Right lobe of liver (tissue), 6 donors: ENCODE measurements around the gene CAPN2. TPM values are rescaled to one million over a fixed set of nuclear protein-coding genes. Genes with fewer than 3 reads are reported as not detected.

ENCODE experiments used
- ATAC-seq, 4 donors: fragments of 200-7000 bp; cut with Tn5 transposase; one replicate each; pipeline ENCODE4 v1.9.1; 2020; ENCODE audit warnings: mild to moderate bottlenecking in 4 of 4, moderate library complexity in 4 of 4
- DNase-seq, 3 donors: peaks; one replicate each; pipeline ENCODE4 v3.0.0-alpha.2; 2020
- H3K27ac ChIP-seq, 3 donors: fragments of 200-600 bp; one replicate each; pipeline ENCODE4 v1.8.0; 2022
- H3K27me3 ChIP-seq, 2 donors: fragments of 200-600 bp; one replicate each; pipeline ENCODE4 v1.8.0; 2022
- H3K36me3 ChIP-seq, 4 donors: fragments of 200-600 bp; sonication (generic) in 1 of 4; one replicate each; pipeline versions ENCODE4 v1.5.1 to v1.8.0; 2017 to 2022; ENCODE audit warnings: control low read depth in 1 of 4
- H3K4me1 ChIP-seq, 4 donors: fragments of 200-600 bp; sonication (generic) in 1 of 4; one replicate each; pipeline versions ENCODE4 v1.5.1 to v1.8.0; 2017 to 2022; ENCODE audit warnings: control low read depth in 1 of 4
- H3K4me3 ChIP-seq, 3 donors: fragments of 200-600 bp; one replicate each; pipeline ENCODE4 v1.8.0; 2022
- H3K9me3 ChIP-seq, 4 donors: fragments of 200-600 bp; sonication (generic) in 1 of 4; one replicate each; pipeline versions ENCODE4 v1.5.1 to v1.8.0; 2017 to 2022; ENCODE audit warnings: control low read depth in 1 of 4
- CTCF ChIP-seq, 4 donors: fragments of 200-600 bp in 3 of 4; fragments of 450-650 bp in 1 of 4; IDR thresholded peaks; one replicate each; pipeline versions ENCODE4 v1.5.1 to v1.8.0; 2016 to 2022; ENCODE audit warnings: antibody characterized with exemption in 4 of 4, mild to moderate bottlenecking in 2 of 4
- POLR2A ChIP-seq: fragments of 450-650 bp; IDR thresholded peaks from one replicate; pipeline ENCODE4 v1.6.1; 2017; ENCODE audit warnings: antibody characterized with exemption, mild to moderate bottlenecking
- WGBS: methylation state at CpG from one replicate; pipeline ENCODE4 v1.1.6; 2018; ENCODE audit warnings: low coverage, low lambda C conversion rate; ENCODE audit not compliant: insufficient coverage; ENCODE audit errors: missing lambda C conversion rate; 5-methylcytosine and 5-hydroxymethylcytosine counted together
- intact Hi-C, 2 donors: fragments of 100-400 bp; cut with DNase I; formaldehyde crosslinking; loops; one replicate each; pipeline versions ENCODE4 v1.11.2 to v1.14.1; 2022
- total RNA-seq, 6 experiments: library from RNA; depleted of rRNA in 2 of 6; stranded (reverse); fragments of >200 nt in 2 of 6; fragmentation: NEBNext Ultra II Directional in 3 of 6; extraction: Animal tissue kit (Norgen Biotek cat#: 25700) in 3 of 6; gene quantifications; one replicate each; pipeline versions ENCODE4 v1.1.0 to v1.2.4, GENCODE V29; 2016 to 2023
- donor health status: DM: no; HTN: yes; CAD: no.
- donor health status: DM: no; HTN: no; CAD: no.
- donor health status: DM: no; HTN: no; CAD: no.
- donor health status: DM: no; HTN: yes; CAD: no.
- donor health status: DM: no; HTN: yes; CAD: no.

CAPN2 gene
- total RNA-seq, 6 experiments from 2014 or later = 17.5 to 53.1 (median 33.1) TPM

GRCh38 chr1:223717695-223718363, 5.5 kb downstream of the CAPN2 start:
- WGBS = 87% methylated on average over 3 of the region's 6 CpGs
- intact Hi-C loops = no loop called here
- H3K27ac ChIP-seq = no peak overlapping the region

GRCh38 chr1:223718850-223719249, 6.5 kb downstream of the CAPN2 start:
- 66% methylated on average over 4 of the region's 5 CpGs for WGBS
- no peak overlapping the region for H3K4me3 ChIP-seq
- no peaks in the 10 kb centered on the region for H3K27me3 ChIP-seq
- H3K9me3 ChIP-seq = no peaks in the 10 kb centered on the region
- DNase-seq (no peak), ATAC-seq (no peak)
- peaks cover 0 to 23% (median 9%) of the 10 kb centered on the region in 4 donors for H3K4me1 ChIP-seq
- H3K27ac ChIP-seq = no peak overlapping the region
- H3K36me3 ChIP-seq = peaks cover 0 to 2% (median 0%) of the 10 kb centered on the region in 4 donors
- TF ChIP-seq CTCF (IDR thresholded peaks at IDR 0.05) (no peak), POLR2A (no peak)
- intact Hi-C loops = no loop called here

More at GRCh38 chr1:223717695-223718363, 5.5 kb downstream of the CAPN2 start:
- no peak for DNase-seq
- TF ChIP-seq POLR2A (no peak), CTCF (IDR thresholded peaks at IDR 0.05) (no peak)
- Histone ChIP-seq H3K4me3 (no peak overlapping the region), H3K36me3 (peaks cover 0 to 2% (median 0%) of the 10 kb centered on the region in 4 donors), H3K27me3 (no peaks in the 10 kb centered on the region), H3K4me1 (peaks cover 0 to 28% (median 9%) of the 10 kb centered on the region in 4 donors), H3K9me3 (no peaks in the 10 kb centered on the region)
- no peak for ATAC-seq

GRCh38 chr1:223720971-223721591, 8.7 kb downstream of the CAPN2 start:
- no peaks in the 10 kb centered on the region for H3K9me3 ChIP-seq
- H3K4me1 ChIP-seq = peaks cover 0 to 23% (median 9%) of the 10 kb centered on the region in 4 donors
- peak overlapping the region; percentile 24 to 58 (median 29) for H3K27ac ChIP-seq
- intact Hi-C loops = no loop called here
- no peaks in the 10 kb centered on the region for H3K27me3 ChIP-seq
- TF ChIP-seq POLR2A (no peak), CTCF (IDR thresholded peaks at IDR 0.05) (no peak)
- H3K36me3 ChIP-seq = peaks cover 0 to 5% (median 0%) of the 10 kb centered on the region in 4 donors
- 15% methylated on average over 4 of the region's 4 CpGs for WGBS
- peak in 2 of 3 donors; percentile 60 for DNase-seq
- ATAC-seq = peak; percentile 83 to 90 (median 89)
- no peak overlapping the region for H3K4me3 ChIP-seq

GRCh38 chr1:223721658-223722607, 9.6 kb downstream of the CAPN2 start:
- WGBS = 72% methylated on average over 4 of the region's 5 CpGs
- ATAC-seq (no peak), DNase-seq (no peak)
- Histone ChIP-seq H3K9me3 (no peaks in the 10 kb centered on the region), H3K27ac (peak overlapping the region; percentile 10 to 58 (median 29)), H3K36me3 (peaks cover 0 to 5% (median 0%) of the 10 kb centered on the region in 4 donors), H3K27me3 (no peaks in the 10 kb centered on the region), H3K4me3 (no peak overlapping the region), H3K4me1 (peaks cover 0 to 25% (median 9%) of the 10 kb centered on the region in 4 donors)
- intact Hi-C loops = no loop called here
- no peak for TF ChIP-seq CTCF (IDR thresholded peaks at IDR 0.05)
- TF ChIP-seq POLR2A = no peak
